NCI-H2081 (cell line): ENCODE results near the gene SCLY.

Experiments used
- DNase-seq, 2 experiments: peaks; one replicate each; lab custom pipeline; 2025; lab: John Stamatoyannopoulos, UW

Gene SCLY

GRCh38 chr2:238140721-238141540, 80.1 kb downstream of the SCLY start:
- no peak for DNase-seq

- peak in 1 of 2 experiments; percentile 54 for DNase-seq
Measured at GRCh38 chr2:238141541-238142318, 80.9 kb downstream of the SCLY start.

GRCh38 chr2:238142382-238143205, 81.8 kb downstream of the SCLY start:
- no peak for DNase-seq

- DNase-seq = no peak
Measured at GRCh38 chr2:238143239-238143951, 82.6 kb downstream of the SCLY start.

- DNase-seq = no peak
Measured at GRCh38 chr2:238144262-238144661, 83.5 kb downstream of the SCLY start.

- no peak for DNase-seq
Measured at GRCh38 chr2:238145046-238145445, 84.2 kb downstream of the SCLY start.

- DNase-seq = no peak
Measured at GRCh38 chr2:238145851-238146250, 85.0 kb downstream of the SCLY start.

- no peak for DNase-seq
Measured at GRCh38 chr2:238146884-238147544, 86.2 kb downstream of the SCLY start.

- DNase-seq = no peak
Measured at GRCh38 chr2:238148981-238149380, 88.2 kb downstream of the SCLY start.
